ENCODE measurements around the gene MEGF11.

The MEGF11 gene

GRCh38 chr15:65916041-65916663, 337.4 kb downstream of the MEGF11 start:
- DNase-seq (ENCODE audit: low spot score): no peak

GRCh38 chr15:65914981-65915925, 338.3 kb downstream of the MEGF11 start:
- DNase-seq (ENCODE audit: low spot score): no peak

GRCh38 chr15:65914386-65914785, 339.2 kb downstream of the MEGF11 start:
- DNase-seq (ENCODE audit: low spot score): no peak

- no peak for DNase-seq (ENCODE audit: low spot score)
These were observed 339.8 kb downstream of the MEGF11 start for GRCh38 chr15:65913631-65914199.

GRCh38 chr15:65912235-65912634, 341.3 kb downstream of the MEGF11 start:
- no peak for DNase-seq (ENCODE audit: low spot score)

GRCh38 chr15:65910341-65910740, 343.2 kb downstream of the MEGF11 start:
- no peak for DNase-seq (ENCODE audit: low spot score)

- no peak for DNase-seq (ENCODE audit: low spot score)
These were observed 343.7 kb downstream of the MEGF11 start for GRCh38 chr15:65909831-65910230.

GRCh38 chr15:65908876-65909275, 344.7 kb downstream of the MEGF11 start:
- no peak for DNase-seq (ENCODE audit: low spot score)

GRCh38 chr15:65907661-65908060, 345.9 kb downstream of the MEGF11 start:
- no peak for DNase-seq (ENCODE audit: low spot score)

- DNase-seq (ENCODE audit: low spot score): no peak
These were observed 347.2 kb downstream of the MEGF11 start for GRCh38 chr15:65906396-65906795.

GRCh38 chr15:65904301-65904700, 349.2 kb downstream of the MEGF11 start:
- no peak for DNase-seq (ENCODE audit: low spot score)

- no peak for DNase-seq (ENCODE audit: low spot score)
These were observed 350.1 kb downstream of the MEGF11 start for GRCh38 chr15:65903296-65904073.

GRCh38 chr15:65902373-65902772, 351.2 kb downstream of the MEGF11 start:
- DNase-seq (ENCODE audit: low spot score): no peak

- no peak for DNase-seq (ENCODE audit: low spot score)
These were observed 351.7 kb downstream of the MEGF11 start for GRCh38 chr15:65901836-65902235.

GRCh38 chr15:65901336-65901735, 352.2 kb downstream of the MEGF11 start:
- no peak for DNase-seq (ENCODE audit: low spot score)

GRCh38 chr15:65900488-65900887, 353.1 kb downstream of the MEGF11 start:
- DNase-seq (ENCODE audit: low spot score): no peak

- no peak for DNase-seq (ENCODE audit: low spot score)
These were observed 357.3 kb downstream of the MEGF11 start for GRCh38 chr15:65896236-65896635.

GRCh38 chr15:65893060-65893459, 360.5 kb downstream of the MEGF11 start:
- DNase-seq (ENCODE audit: low spot score): no peak

GRCh38 chr15:65888981-65889380, 364.6 kb downstream of the MEGF11 start:
- DNase-seq (ENCODE audit: low spot score): no peak

- DNase-seq (ENCODE audit: low spot score): no peak
These were observed 366.0 kb downstream of the MEGF11 start for GRCh38 chr15:65887565-65887964.

GRCh38 chr15:65885668-65886218, 367.8 kb downstream of the MEGF11 start:
- no peak for DNase-seq (ENCODE audit: low spot score)

GRCh38 chr15:65884511-65884910, 369.0 kb downstream of the MEGF11 start:
- no peak for DNase-seq (ENCODE audit: low spot score)

Measured in ecto neural progenitor cell (in vitro differentiated cells).